H1 (cell line): Measurements from ENCODE around the gene QDPR. TPM values are rescaled to one million over a fixed set of nuclear protein-coding genes. Genes with fewer than 3 reads are reported as not detected.

Experiments used
- CTCF ChIA-PET: fragments of 300-600 bp; sonication (Branson Sonifier 250); formaldehyde crosslinking; loops from one replicate; lab custom pipeline; 2021; ENCODE audit not compliant: partially characterized antibody; lab: Charles Lee
- POLR2A ChIA-PET: fragments of 300-600 bp; sonication (Branson Sonifier 250); formaldehyde crosslinking; loops from one replicate; lab custom pipeline; 2021; ENCODE audit warnings: inconsistent platforms; ENCODE audit not compliant: partially characterized antibody; lab: Charles Lee
- DNase-seq, 2 experiments: peaks; one replicate each; pipeline versions ENCODE4 v3.0.0 to v3.0.0-alpha.2; 2010 to 2022; ENCODE audit warnings: low spot score in 2 of 2, low read depth in 1 of 2, mixed read lengths in 1 of 2
- FAIRE-seq: peaks from 2 replicates; lab custom pipeline; 2011; peaks lifted over from hg19 to GRCh38; lab: Jason Lieb, UNC
- H2AFZ ChIP-seq: 2 replicates; pipeline ENCODE4 v1.8.1; 2012; ENCODE audit warnings: low read length, inconsistent platforms
- H2AK5ac ChIP-seq: 2 replicates; pipeline ENCODE4 v1.6.1; 2013; ENCODE audit warnings: low read depth, low read length
- H2BK120ac ChIP-seq: replicated peaks from 2 replicates; pipeline ENCODE3; 2013; ENCODE audit warnings: low read depth, low read length, inconsistent platforms
- H2BK12ac ChIP-seq: 2 replicates; pipeline ENCODE4 v1.6.1; 2013; ENCODE audit warnings: low read depth, low read length
- H2BK15ac ChIP-seq: 2 replicates; pipeline ENCODE4 v1.6.1; 2013; ENCODE audit warnings: low read length
- H2BK20ac ChIP-seq: 2 replicates; pipeline ENCODE4 v1.6.1; 2013; ENCODE audit warnings: low read length
- H2BK5ac ChIP-seq: 2 replicates; pipeline ENCODE4 v1.6.1; 2013; ENCODE audit warnings: low read depth, low read length
- H3K14ac ChIP-seq: 2 replicates; pipeline ENCODE4 v1.6.1; 2013; ENCODE audit warnings: inconsistent platforms; ENCODE audit not compliant: insufficient read length
- H3K18ac ChIP-seq: 2 replicates; pipeline ENCODE4 v1.6.1; 2013; ENCODE audit warnings: low read length; ENCODE audit errors: extremely low read depth
- H3K23ac ChIP-seq: 2 replicates; pipeline ENCODE4 v1.6.1; 2013; ENCODE audit warnings: inconsistent platforms; ENCODE audit not compliant: insufficient read length
- H3K23me2 ChIP-seq: 2 replicates; pipeline ENCODE4 v1.6.1; 2013; ENCODE audit warnings: low read depth, low read length
- H3K27ac ChIP-seq: 2 replicates; pipeline ENCODE4 v1.6.1; 2011; ENCODE audit warnings: low read depth, low read length, inconsistent platforms
- H3K27me3 ChIP-seq, 4 experiments: replicated peaks in 1 of 4; 1 replicate in 1 of 4; 2 replicates in 3 of 4; pipeline versions ENCODE4 v1.6.1 to v1.8.1; 2011 to 2013; ENCODE audit warnings: low read length in 3 of 4, mild to moderate bottlenecking in 3 of 4, inconsistent platforms in 2 of 4, mixed read lengths in 2 of 4, moderate library complexity in 1 of 4; ENCODE audit not compliant: control insufficient read depth in 3 of 4, insufficient read depth in 3 of 4; ENCODE audit errors: extremely low read depth in 1 of 4
- H3K36me3 ChIP-seq, 4 experiments: 2 replicates each; pipeline versions ENCODE4 v1.6.1 to v1.8.1; 2011 to 2013; ENCODE audit warnings: mild to moderate bottlenecking in 4 of 4, low read length in 3 of 4, moderate library complexity in 2 of 4, control low read depth in 1 of 4, inconsistent platforms in 1 of 4; ENCODE audit not compliant: insufficient read depth in 4 of 4, control insufficient read depth in 2 of 4
- H3K4ac ChIP-seq: replicated peaks from 2 replicates; pipeline ENCODE3; 2013; ENCODE audit warnings: low read length, low read depth, mixed read lengths, inconsistent platforms; ENCODE audit not compliant: insufficient read length
- H3K4me1 ChIP-seq, 4 experiments: replicated peaks in 1 of 4; 1 replicate in 1 of 4; 2 replicates in 3 of 4; pipeline versions ENCODE4 v1.6.1 to v1.8.1; 2011 to 2013; ENCODE audit warnings: low read length in 3 of 4, inconsistent platforms in 2 of 4, mixed read lengths in 1 of 4; ENCODE audit not compliant: insufficient read depth in 4 of 4, control insufficient read depth in 3 of 4
- H3K4me2 ChIP-seq, 2 experiments: 2 replicates each; pipeline versions ENCODE4 v1.6.1 to v1.8.1; 2011 to 2013; ENCODE audit warnings: low read depth in 2 of 2, low read length in 2 of 2, control low read depth in 1 of 2, inconsistent platforms in 1 of 2, mild to moderate bottlenecking in 1 of 2; ENCODE audit not compliant: insufficient read depth in 1 of 2
- H3K4me3 ChIP-seq, 4 experiments: fragments of 200-600, 300-600 bp in 1 of 4; sonication (generic), shearing (Covaris generic), sonication (Bioruptor Twin) in 1 of 4; 2 replicates each; pipeline versions ENCODE4 v1.5.1 to v1.8.1; 2011 to 2016; ENCODE audit warnings: low read length in 4 of 4, low read depth in 3 of 4, control low read depth in 2 of 4, inconsistent platforms in 2 of 4, mild to moderate bottlenecking in 2 of 4, mixed read lengths in 1 of 4, moderate library complexity in 1 of 4; ENCODE audit not compliant: insufficient read depth in 2 of 4; ENCODE audit errors: extremely low read depth in 1 of 4
- H3K56ac ChIP-seq: replicated peaks from 2 replicates; pipeline ENCODE3; 2013; ENCODE audit warnings: low read depth, mild to moderate bottlenecking, mixed read lengths, low read length, inconsistent platforms; ENCODE audit not compliant: insufficient read length
- H3K79me1 ChIP-seq: 2 replicates; pipeline ENCODE4 v1.6.1; 2013; ENCODE audit warnings: low read depth, low read length, control low read depth
- H3K79me2 ChIP-seq, 2 experiments: 2 replicates each; pipeline versions ENCODE4 v1.6.1 to v1.8.1; 2012 to 2013; ENCODE audit warnings: low read length in 2 of 2, mild to moderate bottlenecking in 2 of 2, inconsistent platforms in 1 of 2; ENCODE audit not compliant: insufficient read depth in 2 of 2, control insufficient read depth in 1 of 2
- H3K9ac ChIP-seq, 4 experiments: replicated peaks in 1 of 4; 1 replicate in 1 of 4; 2 replicates in 3 of 4; pipeline versions ENCODE4 v1.6.1 to v1.8.1; 2011 to 2013; ENCODE audit warnings: low read depth in 3 of 4, low read length in 3 of 4, control low read depth in 2 of 4, mild to moderate bottlenecking in 2 of 4, moderate library complexity in 2 of 4, inconsistent platforms in 1 of 4; ENCODE audit errors: extremely low read depth in 1 of 4
- H3K9me3 ChIP-seq, 2 experiments: 2 replicates each; pipeline versions ENCODE4 v1.6.1 to v1.8.1; 2012 to 2013; ENCODE audit warnings: mild to moderate bottlenecking in 2 of 2, moderate library complexity in 2 of 2, control low read depth in 1 of 2, inconsistent platforms in 1 of 2, low read depth in 1 of 2, low read length in 1 of 2, mixed read lengths in 1 of 2; ENCODE audit not compliant: insufficient read depth in 2 of 2
- H4K20me1 ChIP-seq, 2 experiments: replicated peaks in 1 of 2; 2 replicates each; pipeline versions ENCODE3 to v1.8.1; 2011 to 2013; ENCODE audit warnings: inconsistent platforms in 2 of 2, low read length in 2 of 2, mild to moderate bottlenecking in 1 of 2; ENCODE audit not compliant: insufficient read depth in 2 of 2, control insufficient read depth in 1 of 2
- H4K5ac ChIP-seq: 2 replicates; pipeline ENCODE4 v1.6.1; 2013; ENCODE audit warnings: low read length, low read depth, mixed read lengths, inconsistent platforms; ENCODE audit not compliant: insufficient read length
- H4K8ac ChIP-seq: 2 replicates; pipeline ENCODE4 v1.8.0; 2013; ENCODE audit warnings: mild to moderate bottlenecking, moderate library complexity, low read length, inconsistent platforms; ENCODE audit not compliant: insufficient read depth; ENCODE audit errors: extremely low read depth
- H4K91ac ChIP-seq: replicated peaks from 2 replicates; pipeline ENCODE3; 2013; ENCODE audit warnings: low read length, mixed read lengths, inconsistent platforms; ENCODE audit not compliant: insufficient read length
- GABPA ChIP-seq: IDR thresholded peaks from 2 replicates; pipeline ENCODE4 v1.6.1; 2011; ENCODE audit warnings: mild to moderate bottlenecking, low read length, moderate library complexity, borderline replicate concordance; ENCODE audit not compliant: insufficient read depth
- GTF2F1 ChIP-seq: IDR thresholded peaks from 2 replicates; pipeline ENCODE4 v1.6.1; 2012; ENCODE audit warnings: low read depth, low read length, improper control_type of control experiment, borderline replicate concordance
- HDAC6 ChIP-seq: IDR thresholded peaks from one replicate; pipeline ENCODE4 v1.7.1; 2012; ENCODE audit warnings: low read depth, mild to moderate bottlenecking, inconsistent platforms, low read length, moderate library complexity
- MAFK ChIP-seq: IDR thresholded peaks from 2 replicates; pipeline ENCODE4 v1.6.1; 2012; ENCODE audit warnings: low read depth, mild to moderate bottlenecking, improper control_type of control experiment, low read length
- SIX5 ChIP-seq: IDR thresholded peaks from 2 replicates; pipeline ENCODE4 v1.6.1; 2011; ENCODE audit warnings: mild to moderate bottlenecking, low read depth, low read length
- WGBS, 2 experiments: shearing (Covaris generic) in 1 of 2; methylation state at CpG; one replicate each; pipeline versions ENCODE4 v1.1.6 to v1.1.7; 2013 to 2015; ENCODE audit warnings: low lambda C conversion rate in 2 of 2, mixed read lengths in 2 of 2, inconsistent platforms in 1 of 2, low coverage in 1 of 2, missing lambda C conversion rate in 1 of 2; ENCODE audit not compliant: insufficient replicate concordance in 2 of 2, insufficient coverage in 1 of 2, insufficient read length in 1 of 2; ENCODE audit errors: extremely low coverage in 1 of 2, missing lambda C conversion rate in 1 of 2; 5-methylcytosine and 5-hydroxymethylcytosine counted together
- polyA plus RNA-seq, 7 experiments: library from polyadenylated mRNA; depleted of rRNA in 3 of 7; stranded (reverse) in 5 of 7; unstranded in 2 of 7; fragments of >200 nt in 5 of 7; fragments of 200-250 nt in 2 of 7; gene quantifications; 1 replicate in 5 of 7; 2 replicates in 1 of 7; 4 replicates in 1 of 7; pipeline versions ENCODE4 v1.2.1 to v1.2.3, GENCODE V29; 2011 to 2013; ENCODE audit warnings: missing spikeins in 2 of 7, mixed read lengths in 2 of 7
- total RNA-seq: library from RNA; stranded (reverse); fragmentation: NEBNext Ultra II Directional; extraction: Animal tissue kit (Norgen Biotek cat#: 25700); gene quantifications from 2 replicates; pipeline ENCODE4 v1.2.1, GENCODE V29; 2021
- TF ChIP-seq, protein P1 (sequence below), 3 experiments: IDR thresholded peaks; 1 replicate in 2 of 3; 2 replicates in 1 of 3; pipeline versions ENCODE4 v1.5.1 to v1.6.1; 2011; ENCODE audit warnings: low read length in 3 of 3, mild to moderate bottlenecking in 3 of 3, inconsistent platforms in 2 of 3, low read depth in 1 of 3, moderate library complexity in 1 of 3; ENCODE audit not compliant: insufficient read depth in 1 of 3; ENCODE audit errors: control extremely low read depth in 1 of 3

Gene QDPR
- total and polyA plus RNA-seq, 2 of the 8 experiments (the other 6 are each of a cell fraction or from before 2014, with no cell fraction given), result 33.6 to 35.9 TPM

DNA sequence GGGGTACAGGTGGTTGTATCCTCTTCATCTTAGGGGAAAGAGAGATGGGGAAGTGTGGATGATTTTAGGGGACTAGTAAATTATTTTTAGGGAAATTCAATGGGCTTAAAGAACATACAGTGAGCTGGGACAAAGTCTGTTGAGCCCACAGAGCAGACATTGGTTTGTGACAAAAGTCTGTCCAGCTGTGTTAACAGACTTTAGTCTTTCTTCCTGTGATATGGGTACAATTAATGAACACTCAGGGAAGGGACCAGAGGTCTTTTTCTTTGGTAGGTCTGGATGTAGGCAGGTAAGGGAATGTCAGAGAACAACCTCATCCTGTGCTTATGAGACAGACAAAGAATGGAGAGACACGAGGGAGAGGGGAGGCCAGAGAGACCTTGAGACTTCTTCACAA lies 5.1 kb upstream of the QDPR start:
- Histone ChIP-seq H4K8ac (no peak overlapping the region), H2BK15ac (no peak overlapping the region), H3K79me1 (no peaks in the 10 kb centered on the region), H2AK5ac (no peak overlapping the region), H3K4me2 (peak overlapping the region; percentile 59 to 60; a peak in 3 of 4 replicates), H4K20me1 (no peaks in the 10 kb centered on the region), H3K56ac (no peak overlapping the region), H3K36me3 (no peaks in the 10 kb centered on the region), H2BK120ac (no peak overlapping the region), H3K4me1 (peaks cover 4 to 9% (median 6%) of the 10 kb centered on the region in 4 experiments; a peak in 6 of 7 replicates), H3K18ac (peak overlapping the region; percentile 6; the same call in 1 of the 2 replicates), H3K9me3 (no peaks in the 10 kb centered on the region), H3K79me2 (no peaks in the 10 kb centered on the region), H3K23ac (no peak overlapping the region), H2BK5ac (no peak overlapping the region), H3K23me2 (no peaks in the 10 kb centered on the region), H2BK20ac (no peak overlapping the region), H4K5ac (no peak overlapping the region), H2BK12ac (no peak overlapping the region), H3K9ac (no peak overlapping the region), H3K4ac (no peak overlapping the region), H2AFZ (peak overlapping the region; percentile 100), H3K4me3 (peak overlapping the region in 1 of 4 experiments; percentile 38; a peak in 1 of 8 replicates), H4K91ac (no peak overlapping the region), H3K27ac (no peak overlapping the region), H3K14ac (no peak overlapping the region), H3K27me3 (peaks cover 0 to 4% (median 0%) of the 10 kb centered on the region in 4 experiments; a peak in 2 of 7 replicates)
- POLR2A ChIA-PET, result no interaction called here
- CTCF ChIA-PET, result interaction anchor here (1.6 to 2.7 kb wide), 2 partner anchors 10 to 32 kb away, joined by 4 to 11 read pairs; no protein-coding TSS in a partner anchor
- no peak for DNase-seq
- 50% methylated on average over 1 of the region's 1 CpG; no CpG with 5 or more reads in 1 of the 2 experiments for WGBS, 2 experiments
- no peak for FAIRE-seq
- TF ChIP-seq GTF2F1 (no peak), MAFK (no peak), HDAC6 (no peak), SIX5 (no peak), GABPA (no peak)
- TF ChIP-seq, protein P1, sequence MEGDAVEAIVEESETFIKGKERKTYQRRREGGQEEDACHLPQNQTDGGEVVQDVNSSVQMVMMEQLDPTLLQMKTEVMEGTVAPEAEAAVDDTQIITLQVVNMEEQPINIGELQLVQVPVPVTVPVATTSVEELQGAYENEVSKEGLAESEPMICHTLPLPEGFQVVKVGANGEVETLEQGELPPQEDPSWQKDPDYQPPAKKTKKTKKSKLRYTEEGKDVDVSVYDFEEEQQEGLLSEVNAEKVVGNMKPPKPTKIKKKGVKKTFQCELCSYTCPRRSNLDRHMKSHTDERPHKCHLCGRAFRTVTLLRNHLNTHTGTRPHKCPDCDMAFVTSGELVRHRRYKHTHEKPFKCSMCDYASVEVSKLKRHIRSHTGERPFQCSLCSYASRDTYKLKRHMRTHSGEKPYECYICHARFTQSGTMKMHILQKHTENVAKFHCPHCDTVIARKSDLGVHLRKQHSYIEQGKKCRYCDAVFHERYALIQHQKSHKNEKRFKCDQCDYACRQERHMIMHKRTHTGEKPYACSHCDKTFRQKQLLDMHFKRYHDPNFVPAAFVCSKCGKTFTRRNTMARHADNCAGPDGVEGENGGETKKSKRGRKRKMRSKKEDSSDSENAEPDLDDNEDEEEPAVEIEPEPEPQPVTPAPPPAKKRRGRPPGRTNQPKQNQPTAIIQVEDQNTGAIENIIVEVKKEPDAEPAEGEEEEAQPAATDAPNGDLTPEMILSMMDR (IDR thresholded peaks at IDR 0.05; ENCODE audit: control extremely low read depth in 1 of 3, insufficient read depth in 1 of 3, low read depth in 1 of 3, low read length in 3 of 3), result no peak
